Measurements from ENCODE around the gene OLFM2.
"Not testable (repeated sequence)": the region's sequence is repeated elsewhere in the genome, so short reads cannot be mapped to it uniquely, and the experiment has no call there.

Gene OLFM2

GRCh38 chr19:9962623-9963290 is 26.4 kb upstream of the OLFM2 start:
- peaks cover 16 to 24% of the 10 kb centered on the region in 2 donors for H3K27me3 ChIP-seq (ENCODE audit: control insufficient read depth in 1 of 2, insufficient read depth in 2 of 2, low read length in 2 of 2)

GRCh38 chr19:9961103-9961502 is 24.8 kb upstream of the OLFM2 start:
- H3K27ac ChIP-seq (ENCODE audit: low read length), result no peak overlapping the region
- no peak overlapping the region for H3K4me3 ChIP-seq (ENCODE audit: low read length in 2 of 2)
- no peaks in the 10 kb centered on the region for H3K9me3 ChIP-seq (ENCODE audit: control insufficient read depth in 2 of 2, low read length in 2 of 2)
- H3K36me3 ChIP-seq (ENCODE audit: control insufficient read depth in 2 of 2, insufficient read depth in 2 of 2, low read length in 2 of 2), result peaks cover 0 to 2% of the 10 kb centered on the region in 2 donors
- peaks cover 14 to 18% of the 10 kb centered on the region in 2 donors for H3K27me3 ChIP-seq (ENCODE audit: control insufficient read depth in 1 of 2, insufficient read depth in 2 of 2, low read length in 2 of 2)
- H3K9ac ChIP-seq (ENCODE audit: low read length in 2 of 2), result no peak overlapping the region
- no peaks in the 10 kb centered on the region for H3K4me1 ChIP-seq (ENCODE audit: control insufficient read depth, insufficient read depth, low read length)

More at GRCh38 chr19:9962623-9963290, 26.4 kb upstream of the OLFM2 start:
- H3K9me3 ChIP-seq (ENCODE audit: control insufficient read depth in 2 of 2, low read length in 2 of 2), result no peaks in the 10 kb centered on the region
- no peak overlapping the region for H3K4me3 ChIP-seq (ENCODE audit: low read length in 2 of 2)
- peaks cover 0 to 2% of the 10 kb centered on the region in 2 donors for H3K36me3 ChIP-seq (ENCODE audit: control insufficient read depth in 2 of 2, insufficient read depth in 2 of 2, low read length in 2 of 2)
- H3K9ac ChIP-seq (ENCODE audit: low read length in 2 of 2), result no peak overlapping the region
- H3K4me1 ChIP-seq (ENCODE audit: control insufficient read depth, insufficient read depth, low read length), result no peaks in the 10 kb centered on the region
- H3K27ac ChIP-seq (ENCODE audit: low read length), result no peak overlapping the region

GRCh38 chr19:9958379-9958821 is 22.1 kb upstream of the OLFM2 start:
- H3K36me3 ChIP-seq (ENCODE audit: control insufficient read depth in 2 of 2, insufficient read depth in 2 of 2, low read length in 2 of 2), result peaks cover 0 to 2% of the 10 kb centered on the region in 2 donors
- H3K27me3 ChIP-seq (ENCODE audit: control insufficient read depth in 1 of 2, insufficient read depth in 2 of 2, low read length in 2 of 2), result peaks cover 13 to 14% of the 10 kb centered on the region in 2 donors
- H3K9me3 ChIP-seq (ENCODE audit: control insufficient read depth in 2 of 2, low read length in 2 of 2), result no peaks in the 10 kb centered on the region
- H3K4me3 ChIP-seq (ENCODE audit: low read length in 2 of 2), result no peak overlapping the region
- no peak overlapping the region for H3K9ac ChIP-seq (ENCODE audit: low read length in 2 of 2)
- H3K4me1 ChIP-seq (ENCODE audit: control insufficient read depth, insufficient read depth, low read length), result no peaks in the 10 kb centered on the region
- H3K27ac ChIP-seq (ENCODE audit: low read length), result no peak overlapping the region

GRCh38 chr19:9956956-9957355 is 20.6 kb upstream of the OLFM2 start:
- Histone ChIP-seq H3K9me3 (ENCODE audit: control insufficient read depth in 2 of 2, low read length in 2 of 2) (no peaks in the 10 kb centered on the region), H3K4me3 (ENCODE audit: low read length in 2 of 2) (no peak overlapping the region), H3K36me3 (ENCODE audit: control insufficient read depth in 2 of 2, insufficient read depth in 2 of 2, low read length in 2 of 2) (no peaks in the 10 kb centered on the region), H3K4me1 (ENCODE audit: control insufficient read depth, insufficient read depth, low read length) (no peaks in the 10 kb centered on the region), H3K27me3 (ENCODE audit: control insufficient read depth in 1 of 2, insufficient read depth in 2 of 2, low read length in 2 of 2) (peaks cover 7 to 9% of the 10 kb centered on the region in 2 donors), H3K9ac (ENCODE audit: low read length in 2 of 2) (no peak overlapping the region), H3K27ac (ENCODE audit: low read length) (no peak overlapping the region)

GRCh38 chr19:9953802-9954542 is 17.7 kb upstream of the OLFM2 start:
- Histone ChIP-seq H3K4me1 (ENCODE audit: control insufficient read depth, insufficient read depth, low read length) (no peaks in the 10 kb centered on the region), H3K36me3 (ENCODE audit: control insufficient read depth in 2 of 2, insufficient read depth in 2 of 2, low read length in 2 of 2) (no peaks in the 10 kb centered on the region), H3K9ac (ENCODE audit: low read length in 2 of 2) (no peak overlapping the region), H3K4me3 (ENCODE audit: low read length in 2 of 2) (no peak overlapping the region), H3K9me3 (ENCODE audit: control insufficient read depth in 2 of 2, low read length in 2 of 2) (no peaks in the 10 kb centered on the region), H3K27ac (ENCODE audit: low read length) (no peak overlapping the region), H3K27me3 (ENCODE audit: control insufficient read depth in 1 of 2, insufficient read depth in 2 of 2, low read length in 2 of 2) (peaks cover 2 to 4% of the 10 kb centered on the region in 2 donors)

- no peaks in the 10 kb centered on the region for H3K9me3 ChIP-seq (ENCODE audit: control insufficient read depth in 2 of 2, low read length in 2 of 2)
- H3K4me3 ChIP-seq (ENCODE audit: low read length in 2 of 2), result no peak overlapping the region
- no peak overlapping the region for H3K9ac ChIP-seq (ENCODE audit: low read length in 2 of 2)
- no peak overlapping the region for H3K27ac ChIP-seq (ENCODE audit: low read length)
- H3K4me1 ChIP-seq (ENCODE audit: control insufficient read depth, insufficient read depth, low read length), result no peaks in the 10 kb centered on the region
- no peaks in the 10 kb centered on the region for H3K36me3 ChIP-seq (ENCODE audit: control insufficient read depth in 2 of 2, insufficient read depth in 2 of 2, low read length in 2 of 2)
- peaks cover 0 to 3% of the 10 kb centered on the region in 2 donors for H3K27me3 ChIP-seq (ENCODE audit: control insufficient read depth in 1 of 2, insufficient read depth in 2 of 2, low read length in 2 of 2)
Measured at GRCh38 chr19:9952276-9952675, 16.0 kb upstream of the OLFM2 start.

GRCh38 chr19:9947441-9947840 is 11.1 kb upstream of the OLFM2 start:
- no peaks in the 10 kb centered on the region for H3K27me3 ChIP-seq (ENCODE audit: control insufficient read depth in 1 of 2, insufficient read depth in 2 of 2, low read length in 2 of 2)
- no peaks in the 10 kb centered on the region for H3K9me3 ChIP-seq (ENCODE audit: control insufficient read depth in 2 of 2, low read length in 2 of 2)
- H3K27ac ChIP-seq (ENCODE audit: low read length), result no peak overlapping the region
- no peak overlapping the region for H3K9ac ChIP-seq (ENCODE audit: low read length in 2 of 2)
- no peaks in the 10 kb centered on the region for H3K36me3 ChIP-seq (ENCODE audit: control insufficient read depth in 2 of 2, insufficient read depth in 2 of 2, low read length in 2 of 2)
- H3K4me1 ChIP-seq (ENCODE audit: control insufficient read depth, insufficient read depth, low read length), result peaks cover 4% of the 10 kb centered on the region
- no peak overlapping the region for H3K4me3 ChIP-seq (ENCODE audit: low read length in 2 of 2)

- H3K4me3 ChIP-seq (ENCODE audit: low read length in 2 of 2); H3K9me3 ChIP-seq (ENCODE audit: control insufficient read depth in 2 of 2, low read length in 2 of 2); H3K27me3 ChIP-seq (ENCODE audit: control insufficient read depth in 1 of 2, insufficient read depth in 2 of 2, low read length in 2 of 2); H3K27ac ChIP-seq (ENCODE audit: low read length); H3K9ac ChIP-seq (ENCODE audit: low read length in 2 of 2); H3K36me3 ChIP-seq (ENCODE audit: control insufficient read depth in 2 of 2, insufficient read depth in 2 of 2, low read length in 2 of 2); H3K4me1 ChIP-seq (ENCODE audit: control insufficient read depth, insufficient read depth, low read length): not testable (repeated sequence)
Measured at GRCh38 chr19:9946528-9947125, 10.3 kb upstream of the OLFM2 start.

- peaks cover 4 to 10% of the 10 kb centered on the region in 2 donors for H3K9me3 ChIP-seq (ENCODE audit: control insufficient read depth in 2 of 2, low read length in 2 of 2)
- peak overlapping the region; percentile 9 to 29 for H3K4me3 ChIP-seq (ENCODE audit: low read length in 2 of 2)
- no peak overlapping the region for H3K27ac ChIP-seq (ENCODE audit: low read length)
- H3K36me3 ChIP-seq (ENCODE audit: control insufficient read depth in 2 of 2, insufficient read depth in 2 of 2, low read length in 2 of 2), result no peaks in the 10 kb centered on the region
- peaks cover 4% of the 10 kb centered on the region for H3K4me1 ChIP-seq (ENCODE audit: control insufficient read depth, insufficient read depth, low read length)
- no peak overlapping the region for H3K9ac ChIP-seq (ENCODE audit: low read length in 2 of 2)
- H3K27me3 ChIP-seq (ENCODE audit: control insufficient read depth in 1 of 2, insufficient read depth in 2 of 2, low read length in 2 of 2), result peaks cover 0 to 2% of the 10 kb centered on the region in 2 donors
Measured at GRCh38 chr19:9945319-9945966, 9.1 kb upstream of the OLFM2 start.

- no peak overlapping the region for H3K27ac ChIP-seq (ENCODE audit: low read length)
- no peak overlapping the region for H3K9ac ChIP-seq (ENCODE audit: low read length in 2 of 2)
- H3K4me3 ChIP-seq (ENCODE audit: low read length in 2 of 2), result no peak overlapping the region
- H3K27me3 ChIP-seq (ENCODE audit: control insufficient read depth in 1 of 2, insufficient read depth in 2 of 2, low read length in 2 of 2), result peaks cover 0 to 6% of the 10 kb centered on the region in 2 donors
- H3K9me3 ChIP-seq (ENCODE audit: control insufficient read depth in 2 of 2, low read length in 2 of 2), result peaks cover 4 to 10% of the 10 kb centered on the region in 2 donors
- H3K4me1 ChIP-seq (ENCODE audit: control insufficient read depth, insufficient read depth, low read length), result peaks cover 4% of the 10 kb centered on the region
- H3K36me3 ChIP-seq (ENCODE audit: control insufficient read depth in 2 of 2, insufficient read depth in 2 of 2, low read length in 2 of 2), result no peaks in the 10 kb centered on the region
Measured at GRCh38 chr19:9943744-9944143, 7.4 kb upstream of the OLFM2 start.

Data from stomach smooth muscle (tissue), 2 donors.